NCI-H526 (cell line): ENCODE data around the gene UTP15.
A peak's percentile ranks its signal among the peaks of the same experiment; 100 is the strongest.

Experiments
- DNase-seq, 2 experiments: peaks; one replicate each; lab custom pipeline; 2025; lab: John Stamatoyannopoulos, UW

The UTP15 gene

DNA sequence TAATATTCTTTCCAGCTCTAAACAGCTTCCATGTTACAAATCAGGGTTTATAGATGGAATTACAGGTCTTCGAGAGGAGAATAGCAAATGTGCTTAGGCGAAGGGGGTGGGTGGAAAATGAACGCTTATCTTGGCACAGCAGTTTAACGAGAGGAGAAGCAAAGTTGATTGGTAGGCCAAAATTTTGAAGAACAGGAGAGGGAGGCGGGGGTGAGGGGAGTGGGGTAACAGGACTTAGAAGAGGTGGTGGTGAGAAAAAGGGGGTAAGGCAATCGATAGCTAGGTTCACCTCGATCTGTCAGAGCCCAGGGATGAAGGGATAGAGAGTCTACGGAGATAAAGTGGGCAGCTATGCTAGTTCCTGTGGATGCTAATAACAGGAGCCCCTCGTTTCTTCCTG lies 868 bp upstream of the UTP15 start:
- peak in 1 of 2 experiments; percentile 7 for DNase-seq

DNA sequence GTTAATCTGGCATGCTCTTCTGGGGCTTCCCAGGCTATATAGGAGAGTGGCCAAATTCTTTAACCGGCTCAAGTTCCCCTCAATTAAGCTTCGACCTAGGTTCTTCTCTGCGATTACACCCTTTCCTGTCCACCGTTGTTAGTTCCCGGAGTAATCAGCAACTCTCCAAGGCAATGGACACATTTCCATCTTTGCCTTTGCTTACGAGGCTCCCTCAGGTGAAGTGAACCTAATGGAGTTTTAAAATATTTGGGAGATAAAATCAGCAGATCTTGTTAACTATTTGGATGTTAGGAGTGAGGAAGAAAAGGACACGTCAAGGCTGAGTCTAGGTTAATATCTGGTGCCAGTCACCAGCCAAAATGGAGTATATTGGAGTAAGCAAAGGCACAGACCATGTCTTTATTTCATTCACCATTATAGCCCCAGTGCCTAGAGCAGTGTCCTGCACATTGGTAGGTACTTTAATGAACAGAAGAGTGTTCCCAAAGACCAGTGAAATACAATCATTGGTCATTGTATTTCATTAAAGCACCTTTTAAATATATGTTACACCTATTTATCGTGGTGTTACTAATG lies 515 bp downstream of the UTP15 start:
- no peak for DNase-seq

DNA sequence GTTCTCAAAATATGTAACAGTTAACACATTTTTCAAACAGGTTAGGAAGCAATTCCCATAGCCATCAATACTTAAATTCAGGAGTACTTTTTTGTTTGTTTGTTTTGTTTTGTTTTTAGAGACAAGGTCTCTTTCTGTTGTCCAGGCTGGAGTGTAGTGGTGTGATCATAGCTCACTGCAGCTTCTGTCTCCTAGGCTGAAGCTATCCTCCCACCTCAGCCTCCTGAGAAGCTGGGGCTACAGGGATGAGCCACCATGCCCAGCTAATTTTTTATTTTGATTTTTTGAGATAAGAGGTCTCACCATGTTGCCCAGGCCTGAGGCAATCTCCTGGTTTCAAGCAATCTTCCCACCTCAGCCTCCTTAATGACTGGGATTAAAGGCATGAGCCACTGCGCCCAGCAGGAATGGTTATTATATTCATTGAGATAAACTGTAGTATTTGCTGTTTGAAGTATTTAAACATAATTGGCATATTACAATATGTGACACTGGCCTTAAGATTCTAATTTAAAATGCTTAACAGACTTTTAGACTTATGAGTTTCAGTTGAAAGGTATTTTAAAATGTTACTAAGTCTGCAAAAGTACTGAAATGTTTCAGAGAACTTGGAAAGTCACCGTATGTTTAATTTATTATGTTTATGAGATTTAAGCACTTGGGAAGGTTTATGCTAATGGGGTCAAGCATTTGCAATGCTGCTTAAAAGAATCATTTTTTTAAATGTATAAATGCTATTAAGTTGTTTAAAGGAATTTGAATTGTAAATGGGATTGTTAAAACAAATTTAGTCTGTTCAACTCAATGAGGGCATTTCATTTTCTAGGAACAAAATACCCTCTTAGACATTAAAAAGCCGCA lies 17.0 kb downstream of the UTP15 start:
- no peak for DNase-seq

DNA sequence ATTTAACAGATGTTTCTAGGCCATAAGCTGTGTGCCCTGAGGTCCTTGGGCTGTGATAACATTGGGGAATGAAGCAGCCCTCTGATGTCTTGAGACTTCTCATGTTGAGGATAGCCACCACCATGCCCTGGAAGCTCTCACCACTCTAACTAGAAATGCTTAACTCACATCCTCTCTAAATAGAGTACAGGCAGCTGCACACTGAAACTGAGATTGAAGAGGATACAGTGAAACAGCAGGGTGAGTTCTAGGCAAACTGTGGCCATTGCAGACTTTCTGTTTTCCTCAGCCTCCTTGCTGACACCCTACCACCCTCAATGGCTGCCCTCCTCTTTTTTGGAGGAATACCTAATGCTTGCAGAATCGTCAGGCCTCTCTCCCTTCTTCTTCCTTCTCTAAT lies 22.4 kb downstream of the UTP15 start:
- DNase-seq = no peak

- peak; percentile 60 to 75 for DNase-seq
Measured at GRCh38 chr5:73591102-73591695, 25.7 kb downstream of the UTP15 start.

DNA sequence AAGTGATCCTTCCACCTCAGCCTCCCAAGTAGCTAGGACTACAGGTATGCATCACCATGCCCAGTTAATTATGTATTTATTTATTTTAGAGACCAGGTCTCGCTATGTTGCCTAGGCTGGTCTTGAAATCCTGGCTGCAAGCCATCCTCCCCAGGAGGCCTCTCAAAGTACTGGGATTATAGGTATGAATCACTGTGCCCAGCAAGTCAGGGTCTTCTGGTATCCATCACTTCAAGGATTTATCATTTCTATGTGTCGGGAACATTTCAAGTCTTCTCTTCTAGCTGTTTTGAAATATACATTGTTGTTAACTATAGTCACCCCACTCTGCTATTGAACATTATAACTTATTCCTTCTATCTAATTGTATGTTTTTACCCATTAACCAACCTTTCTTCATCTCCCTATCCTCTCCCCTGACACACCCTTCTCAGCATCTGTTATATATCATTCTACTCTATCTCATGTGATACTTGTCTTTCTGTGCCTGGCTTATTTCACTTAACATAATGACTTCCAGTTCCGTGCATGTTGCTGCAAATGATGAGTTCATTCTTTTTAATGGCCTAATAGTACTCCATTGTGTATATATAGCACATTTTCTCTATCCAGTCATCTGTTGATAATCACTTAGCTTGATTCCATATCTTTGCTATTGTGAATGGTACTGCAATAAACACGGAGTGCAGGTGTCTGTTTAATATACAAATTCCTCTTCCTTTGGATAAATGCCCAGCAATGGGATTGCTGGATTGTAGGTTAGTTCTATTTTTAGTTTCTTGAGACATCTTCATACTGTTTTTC lies 26.4 kb downstream of the UTP15 start:
- DNase-seq = peak in 1 of 2 experiments; percentile 4

DNA sequence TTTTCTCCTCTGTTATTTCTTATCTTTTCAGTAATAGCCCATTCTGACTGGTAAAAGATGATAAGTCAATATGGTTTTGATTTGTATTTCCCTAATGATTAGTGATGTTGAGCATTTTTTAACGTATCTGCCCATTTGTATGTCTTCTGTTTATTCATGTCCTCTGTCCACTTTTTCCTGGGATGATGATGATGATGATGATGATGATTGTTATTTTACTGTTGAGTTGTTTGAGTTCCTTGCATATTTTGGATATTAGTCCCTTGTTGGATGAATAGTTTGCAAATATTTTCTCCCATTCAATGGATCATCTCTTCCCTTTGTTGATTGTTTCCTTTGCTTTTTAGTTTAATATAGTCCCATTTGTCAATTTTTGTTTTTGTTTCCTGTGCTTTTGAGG lies 27.0 kb downstream of the UTP15 start:
- DNase-seq = no peak

DNA sequence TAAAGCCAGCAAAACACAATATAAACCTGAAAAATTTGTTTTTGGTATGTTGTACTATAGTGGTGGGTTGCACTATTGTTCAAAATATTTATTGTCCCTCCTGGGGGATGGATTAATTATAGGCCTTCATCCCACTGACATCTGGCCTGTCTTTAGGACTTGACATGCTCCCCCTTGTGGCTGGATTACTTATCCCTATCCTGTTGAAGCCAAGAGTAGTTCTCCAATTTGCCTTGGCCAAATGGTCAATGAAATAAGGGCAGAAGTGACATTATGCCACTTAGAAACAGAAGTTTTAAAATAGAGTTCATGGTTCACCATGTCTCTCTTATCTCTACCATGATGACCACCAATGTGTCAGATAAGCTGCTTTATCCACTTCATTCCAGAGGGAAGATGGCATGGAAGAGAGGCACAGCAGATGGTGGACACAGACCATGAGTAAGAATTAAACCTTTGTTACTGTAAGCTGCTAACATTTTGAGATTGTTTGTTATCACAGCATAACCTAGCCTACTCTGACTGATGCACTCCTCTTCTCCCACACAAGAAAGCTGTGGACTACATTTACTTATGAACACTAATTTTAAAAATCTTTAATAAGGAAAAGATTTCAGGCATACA lies 31.3 kb downstream of the UTP15 start:
- peak in 1 of 2 experiments; percentile 44 for DNase-seq

DNA sequence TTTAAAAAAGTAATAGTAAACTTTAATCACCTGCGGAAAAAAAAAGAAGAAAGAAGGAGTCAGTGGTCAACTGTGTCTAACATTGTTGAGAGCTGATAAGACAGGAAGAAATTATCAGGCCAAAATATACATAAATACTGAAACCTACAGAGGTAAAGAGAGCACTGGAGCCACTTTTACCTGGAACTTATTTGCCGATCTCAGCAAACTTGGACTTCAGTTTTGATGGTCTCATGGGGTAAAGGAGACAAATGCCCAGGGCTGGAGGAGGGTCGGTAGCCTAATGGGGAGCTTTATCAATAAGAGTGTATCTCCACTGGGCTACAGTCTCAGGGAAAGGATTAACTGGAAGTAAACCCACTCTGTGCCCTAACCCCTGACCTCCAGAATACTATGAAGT lies 33.8 kb downstream of the UTP15 start:
- no peak for DNase-seq

DNA sequence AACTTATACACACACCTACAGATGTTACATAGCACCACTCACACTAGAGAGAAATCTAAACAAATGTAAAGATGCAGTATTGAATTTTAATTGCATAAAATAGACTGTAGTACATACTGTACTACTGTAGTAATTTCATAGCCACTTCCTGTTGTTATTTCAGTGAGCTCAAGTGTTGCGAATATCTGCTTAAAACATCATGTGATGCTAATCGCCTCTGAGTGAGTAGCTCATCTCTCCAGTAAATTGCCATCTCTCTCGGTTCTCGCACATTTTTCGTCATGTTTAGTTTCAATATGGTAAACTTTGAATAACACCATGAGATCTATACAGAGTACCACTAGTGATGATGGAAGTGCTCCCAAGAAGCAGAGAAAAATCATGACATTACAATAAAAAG lies 38.5 kb downstream of the UTP15 start:
- DNase-seq = no peak

GRCh38 chr5:73605223-73606087 lies 39.9 kb downstream of the UTP15 start:
- no peak for DNase-seq

GRCh38 chr5:73606206-73606753 lies 40.7 kb downstream of the UTP15 start:
- no peak for DNase-seq

DNA sequence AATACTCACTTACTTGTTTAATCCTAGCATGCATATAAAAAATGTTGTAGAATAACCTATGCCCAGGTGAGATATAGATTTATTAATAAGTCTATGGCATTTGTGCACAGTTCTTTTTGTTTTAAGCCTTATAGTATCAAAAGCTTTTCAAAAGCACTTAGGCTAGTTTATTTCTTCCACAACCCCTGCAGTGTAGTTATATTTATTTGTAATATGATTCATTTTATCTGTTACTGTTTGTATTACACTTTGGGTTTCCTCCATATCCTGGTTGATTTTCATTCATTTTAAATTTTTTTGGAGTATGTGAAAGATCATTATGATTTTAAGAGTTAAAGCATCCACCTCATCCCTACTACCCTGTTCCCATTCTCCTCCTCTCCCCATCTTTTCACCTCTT lies 41.7 kb downstream of the UTP15 start:
- no peak for DNase-seq

DNA sequence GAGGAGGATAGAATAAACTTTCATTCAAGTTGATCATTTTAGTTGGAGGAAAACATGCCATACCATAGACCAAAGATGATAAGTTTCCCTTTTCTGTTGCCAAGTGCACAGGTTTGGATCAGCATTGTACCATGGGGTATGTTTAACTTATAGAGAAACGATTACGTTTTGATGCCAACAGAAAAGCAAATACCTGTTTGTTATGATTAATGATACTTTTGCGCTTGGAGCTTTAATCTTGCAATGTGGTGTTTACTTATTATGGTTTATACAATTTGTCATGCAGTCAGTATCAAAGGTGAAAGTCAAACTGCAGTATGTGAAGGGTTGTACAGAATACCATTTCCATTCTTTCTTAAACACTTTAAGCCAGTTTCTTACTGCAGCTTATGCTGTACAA lies 47.3 kb downstream of the UTP15 start:
- DNase-seq = no peak

DNA sequence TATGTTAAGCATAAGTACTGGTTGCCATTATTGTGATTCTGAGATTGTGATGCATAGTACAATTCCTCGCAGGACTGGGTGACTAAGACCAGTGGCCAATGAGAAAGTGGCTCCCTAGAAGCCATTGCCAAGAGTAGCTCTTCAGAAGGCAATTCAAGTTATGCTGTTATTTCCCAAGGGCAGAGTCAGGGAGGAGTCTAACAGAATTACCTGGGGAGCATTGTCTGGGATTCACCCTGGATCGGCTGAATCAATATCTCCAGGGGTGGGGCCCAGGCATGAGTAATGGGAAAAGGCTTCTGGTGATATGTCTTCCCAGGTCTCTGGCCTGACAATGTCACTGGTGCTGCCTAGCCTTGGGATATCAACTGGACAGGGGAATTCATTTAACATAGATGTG lies 49.5 kb downstream of the UTP15 start:
- no peak for DNase-seq

DNA sequence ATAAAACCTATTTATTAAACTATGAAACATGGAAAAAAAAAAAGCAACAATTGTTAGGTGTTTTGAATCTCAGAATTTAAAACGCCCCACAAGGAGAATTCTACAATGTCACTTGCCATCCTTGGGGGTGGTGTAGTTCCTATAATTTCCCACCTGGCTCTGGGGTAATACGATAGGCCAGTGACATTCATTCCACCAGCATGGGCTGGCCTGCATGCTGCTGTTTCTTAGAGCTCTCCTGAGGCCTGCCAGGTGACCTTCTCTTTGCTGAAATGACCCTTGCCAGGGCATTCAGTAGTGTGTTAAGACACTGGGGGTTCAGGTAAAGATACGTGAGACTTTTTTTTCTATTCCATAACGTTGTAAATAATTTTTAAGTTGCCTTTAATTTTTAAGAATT lies 50.4 kb downstream of the UTP15 start:
- DNase-seq = no peak

DNA sequence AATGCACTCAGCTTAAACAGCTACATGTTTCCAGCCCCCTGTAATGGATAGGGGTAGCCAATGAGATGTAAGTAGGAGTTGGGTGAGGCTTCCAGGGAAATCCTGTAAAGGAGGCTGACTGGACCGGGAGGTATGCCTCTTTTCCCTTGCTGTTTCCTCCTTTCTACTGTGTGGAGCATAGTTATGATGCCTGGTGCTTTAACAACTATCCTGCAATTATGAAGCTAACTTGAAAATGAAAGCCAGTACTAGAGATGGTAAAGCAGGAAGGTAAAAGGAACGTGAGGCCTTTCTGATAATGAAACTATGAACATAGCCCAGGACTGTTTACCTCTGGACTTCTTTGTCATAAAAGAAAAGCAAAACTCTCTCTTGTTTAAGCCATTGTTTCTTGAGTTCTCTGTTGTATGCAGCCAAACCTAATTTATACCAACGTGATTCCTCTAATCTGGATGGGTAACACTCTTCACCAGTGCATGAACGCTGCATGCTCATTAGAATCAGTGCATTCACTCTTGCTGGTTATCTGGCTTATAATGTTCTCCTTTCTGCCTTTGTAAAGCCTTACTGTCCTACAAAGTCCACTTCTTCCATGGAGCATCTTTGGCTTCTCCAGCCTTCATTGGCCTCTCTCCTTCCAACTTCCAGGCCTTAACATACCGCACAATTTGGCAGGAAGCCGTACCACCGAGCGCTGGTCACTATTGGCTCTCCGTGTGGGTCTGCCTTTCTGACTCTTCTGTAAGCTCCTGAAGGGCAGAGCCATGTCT lies 52.2 kb downstream of the UTP15 start:
- no peak for DNase-seq

- no peak for DNase-seq
Measured at GRCh38 chr5:73619606-73620333, 54.2 kb downstream of the UTP15 start.

DNA sequence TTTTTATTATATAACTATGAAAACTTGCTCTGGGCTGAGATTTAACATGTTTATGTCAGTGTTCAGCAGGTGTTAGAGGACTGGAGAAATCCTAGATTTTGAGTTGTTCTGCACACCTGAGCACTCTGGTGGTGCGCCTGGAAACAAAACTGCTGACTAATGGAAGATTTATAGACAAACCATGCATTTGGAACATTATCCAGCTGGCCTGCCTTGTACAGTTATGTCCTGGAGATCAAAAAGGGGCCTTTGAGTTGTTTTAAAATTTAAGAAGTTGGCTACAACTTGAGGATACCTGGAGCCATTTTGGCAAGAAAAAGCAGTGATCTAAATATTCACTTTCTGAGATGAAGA lies 54.8 kb downstream of the UTP15 start:
- no peak for DNase-seq
